Esophagus squamous epithelium (tissue), 4 donors: Measurements from ENCODE around the gene TC2N.

ENCODE experiments used
- POLR2A ChIP-seq, 4 donors: fragments of 450-650 bp; IDR thresholded peaks; one replicate each; pipeline ENCODE4 v1.6.1; 2017; ENCODE audit warnings: antibody characterized with exemption in 4 of 4, mild to moderate bottlenecking in 4 of 4, moderate library complexity in 3 of 4
- TF ChIP-seq, protein P1 (sequence below), 6 experiments: fragments of 450-650 bp in 4 of 6; fragments of 200-600 bp in 2 of 6; sonication (generic) in 2 of 6; IDR thresholded peaks; one replicate each; pipeline ENCODE4 v1.5.1; 2016 to 2019; ENCODE audit warnings: antibody characterized with exemption in 6 of 6, mild to moderate bottlenecking in 4 of 6, moderate library complexity in 4 of 6

DNA sequence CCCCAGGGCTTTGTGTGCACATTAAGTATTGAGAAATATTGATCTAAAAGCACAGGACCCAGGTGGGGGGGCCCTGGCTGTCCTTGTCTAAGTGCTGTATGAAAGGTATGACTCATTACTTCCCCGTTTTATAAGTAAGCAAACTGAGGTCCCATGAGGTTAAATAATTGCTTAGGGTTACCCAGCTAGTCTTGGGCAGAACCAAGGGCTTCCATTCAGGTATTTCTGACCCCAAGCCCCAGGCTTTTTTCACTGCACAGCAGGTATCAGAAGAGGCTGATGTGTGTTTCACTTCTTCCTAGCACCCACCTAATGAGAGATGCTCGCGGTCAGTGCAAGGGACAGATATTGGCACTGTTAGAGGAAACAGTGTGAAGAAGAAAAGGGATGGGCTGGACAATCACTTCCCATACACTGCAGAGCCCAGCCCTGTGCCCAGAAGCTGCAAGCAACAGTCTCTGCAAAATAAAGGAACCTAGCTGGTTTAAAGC is 4.7 kb upstream of the TC2N start:
- TF ChIP-seq POLR2A (IDR thresholded peaks at IDR 0.05), result no peak
- TF ChIP-seq, protein P1, sequence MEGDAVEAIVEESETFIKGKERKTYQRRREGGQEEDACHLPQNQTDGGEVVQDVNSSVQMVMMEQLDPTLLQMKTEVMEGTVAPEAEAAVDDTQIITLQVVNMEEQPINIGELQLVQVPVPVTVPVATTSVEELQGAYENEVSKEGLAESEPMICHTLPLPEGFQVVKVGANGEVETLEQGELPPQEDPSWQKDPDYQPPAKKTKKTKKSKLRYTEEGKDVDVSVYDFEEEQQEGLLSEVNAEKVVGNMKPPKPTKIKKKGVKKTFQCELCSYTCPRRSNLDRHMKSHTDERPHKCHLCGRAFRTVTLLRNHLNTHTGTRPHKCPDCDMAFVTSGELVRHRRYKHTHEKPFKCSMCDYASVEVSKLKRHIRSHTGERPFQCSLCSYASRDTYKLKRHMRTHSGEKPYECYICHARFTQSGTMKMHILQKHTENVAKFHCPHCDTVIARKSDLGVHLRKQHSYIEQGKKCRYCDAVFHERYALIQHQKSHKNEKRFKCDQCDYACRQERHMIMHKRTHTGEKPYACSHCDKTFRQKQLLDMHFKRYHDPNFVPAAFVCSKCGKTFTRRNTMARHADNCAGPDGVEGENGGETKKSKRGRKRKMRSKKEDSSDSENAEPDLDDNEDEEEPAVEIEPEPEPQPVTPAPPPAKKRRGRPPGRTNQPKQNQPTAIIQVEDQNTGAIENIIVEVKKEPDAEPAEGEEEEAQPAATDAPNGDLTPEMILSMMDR (IDR thresholded peaks at IDR 0.05), result no peak
